Osteocyte (in vitro differentiated cells): Measurements from ENCODE around the gene RRP1B. TPM values are rescaled to one million over a fixed set of nuclear protein-coding genes. Genes with fewer than 3 reads are reported as not detected.
A peak's percentile ranks its signal among the peaks of the same experiment; 100 is the strongest.
"Not testable (repeated sequence)": the region's sequence is repeated elsewhere in the genome, so short reads cannot be mapped to it uniquely, and the experiment has no call there.

Experiments used
- DNase-seq: peaks from one replicate; pipeline ENCODE4 v3.0.0; 2021; ENCODE audit warnings: mixed read lengths; ENCODE audit not compliant: unreplicated experiment; ENCODE audit errors: extremely low spot score
- H3K27ac Mint-ChIP-seq: one replicate; pipeline ENCODE4 v1.8.0; 2021; ENCODE audit warnings: mild to moderate bottlenecking, mixed read lengths; ENCODE audit not compliant: unreplicated experiment
- H3K27me3 Mint-ChIP-seq: one replicate; pipeline ENCODE4 v1.8.0; 2021; ENCODE audit warnings: mixed read lengths; ENCODE audit not compliant: unreplicated experiment
- H3K36me3 Mint-ChIP-seq: one replicate; pipeline ENCODE4 v1.8.0; 2021; ENCODE audit warnings: mixed read lengths; ENCODE audit not compliant: unreplicated experiment
- H3K4me1 Mint-ChIP-seq: one replicate; pipeline ENCODE4 v1.8.0; 2021; ENCODE audit warnings: mixed read lengths; ENCODE audit not compliant: unreplicated experiment
- H3K4me3 Mint-ChIP-seq: one replicate; pipeline ENCODE4 v1.8.0; 2021; ENCODE audit warnings: mild to moderate bottlenecking, moderate library complexity, mixed read lengths; ENCODE audit not compliant: unreplicated experiment
- H3K9me3 Mint-ChIP-seq: one replicate; pipeline ENCODE4 v1.8.0; 2021; ENCODE audit warnings: mixed read lengths; ENCODE audit not compliant: unreplicated experiment
- total RNA-seq: library from RNA; stranded (reverse); gene quantifications from 2 replicates; pipeline ENCODE4 v1.2.1, GENCODE V29; 2021
- TF ChIP-seq, protein P1 (sequence below): fragments of 200-600 bp; sonication (generic); IDR thresholded peaks from 2 replicates; pipeline ENCODE4 v1.5.0; 2021; ENCODE audit warnings: antibody characterized with exemption, mild to moderate bottlenecking, moderate library complexity

Gene RRP1B
- total RNA-seq, 1 donor from 2014 or later: 26.0 TPM

DNA sequence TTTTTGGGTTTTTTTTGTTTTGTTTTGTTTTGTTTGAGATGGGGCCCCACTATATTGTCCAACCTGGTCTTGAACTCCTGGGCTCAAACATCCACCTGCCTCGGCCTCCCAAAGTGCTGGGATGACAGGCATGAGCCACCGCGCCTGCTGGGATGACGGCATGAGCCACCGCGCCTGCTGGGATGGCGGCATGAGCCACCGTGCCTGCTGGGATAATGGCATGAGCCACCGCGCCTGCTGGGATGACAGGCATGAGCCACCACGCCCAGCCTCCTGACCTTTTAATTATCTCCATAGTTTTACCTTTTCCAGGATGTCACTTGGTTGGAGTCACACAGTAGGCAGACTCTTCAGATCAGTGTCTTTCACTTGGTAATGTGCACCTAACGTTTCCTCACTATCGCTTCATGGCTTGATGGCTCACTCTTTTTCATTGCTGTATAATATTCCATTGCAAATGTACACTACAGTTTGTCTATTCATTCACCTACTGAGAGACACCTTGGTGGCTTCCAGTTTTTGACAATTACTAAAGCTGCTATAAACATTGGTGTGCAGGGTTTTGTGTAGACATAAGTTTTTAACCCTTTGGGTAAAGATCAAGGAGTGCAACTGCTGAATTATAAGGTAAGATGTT is 49.5 kb downstream of the RRP1B start:
- H3K36me3 Mint-ChIP-seq: no peaks in the 10 kb centered on the region
- H3K27ac Mint-ChIP-seq: no peak overlapping the region
- no peaks in the 10 kb centered on the region for H3K27me3 Mint-ChIP-seq
- no peak overlapping the region for H3K4me3 Mint-ChIP-seq
- no peak for DNase-seq
- TF ChIP-seq, protein P1, sequence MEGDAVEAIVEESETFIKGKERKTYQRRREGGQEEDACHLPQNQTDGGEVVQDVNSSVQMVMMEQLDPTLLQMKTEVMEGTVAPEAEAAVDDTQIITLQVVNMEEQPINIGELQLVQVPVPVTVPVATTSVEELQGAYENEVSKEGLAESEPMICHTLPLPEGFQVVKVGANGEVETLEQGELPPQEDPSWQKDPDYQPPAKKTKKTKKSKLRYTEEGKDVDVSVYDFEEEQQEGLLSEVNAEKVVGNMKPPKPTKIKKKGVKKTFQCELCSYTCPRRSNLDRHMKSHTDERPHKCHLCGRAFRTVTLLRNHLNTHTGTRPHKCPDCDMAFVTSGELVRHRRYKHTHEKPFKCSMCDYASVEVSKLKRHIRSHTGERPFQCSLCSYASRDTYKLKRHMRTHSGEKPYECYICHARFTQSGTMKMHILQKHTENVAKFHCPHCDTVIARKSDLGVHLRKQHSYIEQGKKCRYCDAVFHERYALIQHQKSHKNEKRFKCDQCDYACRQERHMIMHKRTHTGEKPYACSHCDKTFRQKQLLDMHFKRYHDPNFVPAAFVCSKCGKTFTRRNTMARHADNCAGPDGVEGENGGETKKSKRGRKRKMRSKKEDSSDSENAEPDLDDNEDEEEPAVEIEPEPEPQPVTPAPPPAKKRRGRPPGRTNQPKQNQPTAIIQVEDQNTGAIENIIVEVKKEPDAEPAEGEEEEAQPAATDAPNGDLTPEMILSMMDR: no peak
- peaks cover 25% of the 10 kb centered on the region for H3K4me1 Mint-ChIP-seq
- H3K9me3 Mint-ChIP-seq: no peaks in the 10 kb centered on the region

GRCh38 chr21:43712268-43712942 is 53.0 kb downstream of the RRP1B start:
- no peaks in the 10 kb centered on the region for H3K27me3 Mint-ChIP-seq
- TF ChIP-seq, protein P1: no peak
- H3K4me3 Mint-ChIP-seq: no peak overlapping the region
- H3K4me1 Mint-ChIP-seq: peaks cover 25% of the 10 kb centered on the region
- H3K36me3 Mint-ChIP-seq: no peaks in the 10 kb centered on the region
- DNase-seq: no peak
- H3K9me3 Mint-ChIP-seq: no peaks in the 10 kb centered on the region
- peak overlapping the region; percentile 86 for H3K27ac Mint-ChIP-seq

DNA sequence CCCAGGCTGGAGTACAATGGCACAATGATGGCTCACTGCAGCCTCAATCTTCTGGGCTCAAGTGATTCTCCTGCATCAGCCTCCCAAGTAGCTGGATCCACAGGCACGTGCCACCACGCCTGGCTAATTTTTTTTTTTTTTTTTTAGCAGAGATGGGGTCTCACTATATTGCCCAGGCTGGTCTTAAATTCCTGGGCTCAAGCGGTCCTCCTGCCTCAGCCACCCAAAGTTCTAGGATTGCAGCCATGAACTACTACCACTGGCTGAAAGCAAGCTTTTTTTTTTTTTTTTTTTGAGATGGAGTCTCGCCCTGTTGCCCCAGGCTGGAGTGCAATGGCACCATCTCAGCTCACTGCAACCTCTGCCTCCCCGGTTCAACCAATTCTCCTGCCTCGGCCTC is 53.8 kb downstream of the RRP1B start:
- peak overlapping the region; percentile 86 for H3K27ac Mint-ChIP-seq
- H3K9me3 Mint-ChIP-seq, DNase-seq, H3K36me3 Mint-ChIP-seq, H3K27me3 Mint-ChIP-seq, H3K4me3 Mint-ChIP-seq: not testable (repeated sequence)
- peaks cover 25% of the 10 kb centered on the region for H3K4me1 Mint-ChIP-seq

GRCh38 chr21:43716376-43717165 is 57.2 kb downstream of the RRP1B start:
- no peak for DNase-seq
- no peaks in the 10 kb centered on the region for H3K36me3 Mint-ChIP-seq
- H3K9me3 Mint-ChIP-seq: no peaks in the 10 kb centered on the region
- H3K4me3 Mint-ChIP-seq: no peak overlapping the region
- H3K27me3 Mint-ChIP-seq: no peaks in the 10 kb centered on the region
- TF ChIP-seq, protein P1: no peak
- peaks cover 32% of the 10 kb centered on the region for H3K4me1 Mint-ChIP-seq
- H3K27ac Mint-ChIP-seq: no peak overlapping the region

- TF ChIP-seq, protein P1: no peak
- DNase-seq: no peak
- Mint-ChIP-seq H3K9me3 (no peaks in the 10 kb centered on the region), H3K4me1 (peaks cover 32% of the 10 kb centered on the region), H3K4me3 (peak overlapping the region; percentile 50), H3K36me3 (no peaks in the 10 kb centered on the region), H3K27ac (no peak overlapping the region), H3K27me3 (no peaks in the 10 kb centered on the region)
Observed at GRCh38 chr21:43717166-43717853, 58.0 kb downstream of the RRP1B start.
